Measurements from ENCODE around the gene QRFP.

DNA sequence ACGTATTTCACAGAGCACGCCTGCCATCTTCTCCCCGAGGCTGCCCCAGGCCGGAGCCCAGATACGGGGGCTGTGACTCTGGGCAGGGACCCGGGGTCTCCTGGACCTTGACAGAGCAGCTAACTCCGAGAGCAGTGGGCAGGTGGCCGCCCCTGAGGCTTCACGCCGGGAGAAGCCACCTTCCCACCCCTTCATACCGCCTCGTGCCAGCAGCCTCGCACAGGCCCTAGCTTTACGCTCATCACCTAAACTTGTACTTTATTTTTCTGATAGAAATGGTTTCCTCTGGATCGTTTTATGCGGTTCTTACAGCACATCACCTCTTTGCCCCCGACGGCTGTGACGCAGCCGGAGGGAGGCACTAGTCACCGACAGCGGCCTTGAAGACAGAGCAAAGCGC lies 9.6 kb downstream of the QRFP start:
- TF ChIP-seq, protein P1, sequence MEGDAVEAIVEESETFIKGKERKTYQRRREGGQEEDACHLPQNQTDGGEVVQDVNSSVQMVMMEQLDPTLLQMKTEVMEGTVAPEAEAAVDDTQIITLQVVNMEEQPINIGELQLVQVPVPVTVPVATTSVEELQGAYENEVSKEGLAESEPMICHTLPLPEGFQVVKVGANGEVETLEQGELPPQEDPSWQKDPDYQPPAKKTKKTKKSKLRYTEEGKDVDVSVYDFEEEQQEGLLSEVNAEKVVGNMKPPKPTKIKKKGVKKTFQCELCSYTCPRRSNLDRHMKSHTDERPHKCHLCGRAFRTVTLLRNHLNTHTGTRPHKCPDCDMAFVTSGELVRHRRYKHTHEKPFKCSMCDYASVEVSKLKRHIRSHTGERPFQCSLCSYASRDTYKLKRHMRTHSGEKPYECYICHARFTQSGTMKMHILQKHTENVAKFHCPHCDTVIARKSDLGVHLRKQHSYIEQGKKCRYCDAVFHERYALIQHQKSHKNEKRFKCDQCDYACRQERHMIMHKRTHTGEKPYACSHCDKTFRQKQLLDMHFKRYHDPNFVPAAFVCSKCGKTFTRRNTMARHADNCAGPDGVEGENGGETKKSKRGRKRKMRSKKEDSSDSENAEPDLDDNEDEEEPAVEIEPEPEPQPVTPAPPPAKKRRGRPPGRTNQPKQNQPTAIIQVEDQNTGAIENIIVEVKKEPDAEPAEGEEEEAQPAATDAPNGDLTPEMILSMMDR (IDR thresholded peaks at IDR 0.05): no peak
- TF ChIP-seq POLR2A (IDR thresholded peaks at IDR 0.05) (no peak), POLR2AphosphoS5 (IDR thresholded peaks at IDR 0.05) (no peak), EP300 (IDR thresholded peaks at IDR 0.05) (no peak)

All from gastroesophageal sphincter (tissue), 3 donors.